Measurements from ENCODE around the gene ZNF37A.

DNA sequence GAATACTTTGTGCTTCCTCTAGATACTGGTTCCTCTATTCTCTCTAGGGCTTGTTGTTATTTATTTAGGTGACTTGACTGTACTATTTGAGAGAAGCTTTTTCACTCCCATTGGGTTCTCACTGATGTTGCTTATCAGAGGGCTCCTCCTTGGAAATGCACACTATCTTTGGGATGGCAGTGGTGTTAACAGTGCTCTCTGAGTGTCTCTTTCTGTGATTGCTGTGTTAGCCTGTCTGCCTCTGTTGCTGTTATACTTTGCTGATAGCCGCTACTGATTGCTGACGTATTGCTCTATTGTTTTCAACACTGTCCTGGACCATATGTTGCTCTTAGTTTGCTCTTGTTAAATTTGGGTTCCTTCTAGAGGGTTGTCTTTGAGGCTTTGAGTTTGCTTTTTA lies 49.0 kb upstream of the ZNF37A start:
- TF ChIP-seq, protein P1, sequence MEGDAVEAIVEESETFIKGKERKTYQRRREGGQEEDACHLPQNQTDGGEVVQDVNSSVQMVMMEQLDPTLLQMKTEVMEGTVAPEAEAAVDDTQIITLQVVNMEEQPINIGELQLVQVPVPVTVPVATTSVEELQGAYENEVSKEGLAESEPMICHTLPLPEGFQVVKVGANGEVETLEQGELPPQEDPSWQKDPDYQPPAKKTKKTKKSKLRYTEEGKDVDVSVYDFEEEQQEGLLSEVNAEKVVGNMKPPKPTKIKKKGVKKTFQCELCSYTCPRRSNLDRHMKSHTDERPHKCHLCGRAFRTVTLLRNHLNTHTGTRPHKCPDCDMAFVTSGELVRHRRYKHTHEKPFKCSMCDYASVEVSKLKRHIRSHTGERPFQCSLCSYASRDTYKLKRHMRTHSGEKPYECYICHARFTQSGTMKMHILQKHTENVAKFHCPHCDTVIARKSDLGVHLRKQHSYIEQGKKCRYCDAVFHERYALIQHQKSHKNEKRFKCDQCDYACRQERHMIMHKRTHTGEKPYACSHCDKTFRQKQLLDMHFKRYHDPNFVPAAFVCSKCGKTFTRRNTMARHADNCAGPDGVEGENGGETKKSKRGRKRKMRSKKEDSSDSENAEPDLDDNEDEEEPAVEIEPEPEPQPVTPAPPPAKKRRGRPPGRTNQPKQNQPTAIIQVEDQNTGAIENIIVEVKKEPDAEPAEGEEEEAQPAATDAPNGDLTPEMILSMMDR (IDR thresholded peaks at IDR 0.05) = no peak
- TF ChIP-seq POLR2A (IDR thresholded peaks at IDR 0.05) (no peak), EP300 (IDR thresholded peaks at IDR 0.05) (no peak)

Data from suprapubic skin (tissue), 3 donors.